Esophagus muscularis mucosa (tissue), 4 donors: ENCODE measurements around the gene RBM19. TPM values are rescaled to one million over a fixed set of nuclear protein-coding genes. Genes with fewer than 3 reads are reported as not detected.

Experiments
- DNase-seq: peaks from one replicate; pipeline ENCODE4 v3.0.0-alpha.2; 2017; ENCODE audit errors: extremely low spot score
- H3K27ac ChIP-seq, 4 donors: fragments of 200-600 bp; sonication (generic); replicated peaks in 1 of 4; 1 replicate in 3 of 4; 2 replicates in 1 of 4; pipeline ENCODE4 v1.5.1; 2016 to 2019; ENCODE audit warnings: mild to moderate bottlenecking in 1 of 4
- H3K27me3 ChIP-seq, 4 donors: fragments of 200-600 bp; sonication (generic); one replicate each; pipeline versions ENCODE4 v1.5.1 to v1.6.0; 2016 to 2019
- H3K36me3 ChIP-seq, 4 donors: fragments of 200-600 bp; sonication (generic); one replicate each; pipeline ENCODE4 v1.5.1; 2016 to 2019
- H3K4me1 ChIP-seq, 4 donors: fragments of 200-600 bp; sonication (generic); one replicate each; pipeline ENCODE4 v1.5.1; 2016 to 2019
- H3K4me3 ChIP-seq, 4 donors: fragments of 200-600 bp; sonication (generic); 1 replicate in 2 of 4; 2 replicates in 2 of 4; pipeline ENCODE4 v1.5.1; 2016 to 2019; ENCODE audit warnings: mild to moderate bottlenecking in 4 of 4, moderate library complexity in 1 of 4
- H3K9me3 ChIP-seq, 4 donors: fragments of 200-600 bp; sonication (generic); 1 replicate in 3 of 4; 2 replicates in 1 of 4; pipeline ENCODE4 v1.5.1; 2016 to 2019
- CTCF ChIP-seq, 3 experiments: fragments of 200-600 bp in 2 of 3; fragments of 450-650 bp in 1 of 3; sonication (generic) in 2 of 3; IDR thresholded peaks; one replicate each; pipeline ENCODE4 v1.5.1; 2017 to 2019; ENCODE audit warnings: antibody characterized with exemption in 3 of 3, mild to moderate bottlenecking in 2 of 3, moderate library complexity in 1 of 3
- EP300 ChIP-seq: sonication (generic); formaldehyde crosslinking; IDR thresholded peaks from one replicate; pipeline ENCODE4 v1.6.1; 2017; ENCODE audit warnings: antibody characterized with exemption
- POLR2A ChIP-seq: fragments of 450-650 bp; IDR thresholded peaks from one replicate; pipeline ENCODE4 v1.6.1; 2017; ENCODE audit warnings: antibody characterized with exemption, moderate library complexity, mild to moderate bottlenecking, low read depth
- POLR2AphosphoS5 ChIP-seq, 2 donors: sonication (generic); formaldehyde crosslinking; IDR thresholded peaks; one replicate each; pipeline ENCODE4 v1.6.1; 2017; ENCODE audit warnings: antibody characterized with exemption in 2 of 2
- WGBS: methylation state at CpG from one replicate; pipeline ENCODE4 v1.1.5; 2018; 5-methylcytosine and 5-hydroxymethylcytosine counted together
- intact Hi-C: fragments of 100-400 bp; cut with DNase I; formaldehyde crosslinking; loops from one replicate; pipeline ENCODE4 v1.15.1; 2023
- total RNA-seq, 4 donors: library from RNA; depleted of rRNA; stranded (reverse); fragments of >200 nt; gene quantifications; one replicate each; pipeline versions ENCODE4 v1.1.0 to v1.2.1, GENCODE V29; 2016

The RBM19 gene
- total RNA-seq, 4 donors from 2014 or later = 26.7 to 40.0 (median 27.4) TPM

- Histone ChIP-seq H3K4me3 (no peak overlapping the region), H3K27me3 (no peaks in the 10 kb centered on the region), H3K9me3 (no peaks in the 10 kb centered on the region), H3K27ac (no peak overlapping the region), H3K4me1 (no peaks in the 10 kb centered on the region), H3K36me3 (peaks cover 10 to 35% (median 18%) of the 10 kb centered on the region in 4 donors)
- WGBS = 97% methylated on average over 7 of the region's 7 CpGs
- intact Hi-C loops = no loop called here
- TF ChIP-seq POLR2AphosphoS5 (IDR thresholded peaks at IDR 0.05) (no peak), POLR2A (no peak), EP300 (no peak), CTCF (IDR thresholded peaks at IDR 0.05) (no peak)
- DNase-seq = no peak
Measured at GRCh38 chr12:113897406-113897805, 68.7 kb downstream of the RBM19 start.

- Histone ChIP-seq H3K27me3 (no peaks in the 10 kb centered on the region), H3K27ac (no peak overlapping the region), H3K4me3 (no peak overlapping the region), H3K4me1 (no peaks in the 10 kb centered on the region), H3K36me3 (peaks cover 10 to 35% (median 16%) of the 10 kb centered on the region in 4 donors), H3K9me3 (no peaks in the 10 kb centered on the region)
- DNase-seq = no peak
- TF ChIP-seq POLR2A (no peak), CTCF (IDR thresholded peaks at IDR 0.05) (no peak), EP300 (no peak), POLR2AphosphoS5 (IDR thresholded peaks at IDR 0.05) (no peak)
- WGBS = 92% methylated on average over 4 of the region's 4 CpGs
- intact Hi-C loops = no loop called here
Measured at GRCh38 chr12:113896841-113897240, 69.3 kb downstream of the RBM19 start.

- intact Hi-C loops = no loop called here
- H3K36me3 ChIP-seq = peaks cover 10 to 35% (median 16%) of the 10 kb centered on the region in 4 donors
- no peak overlapping the region for H3K27ac ChIP-seq
- no peaks in the 10 kb centered on the region for H3K27me3 ChIP-seq
- no peak for DNase-seq
- no peak for TF ChIP-seq POLR2AphosphoS5 (IDR thresholded peaks at IDR 0.05)
- no peak for TF ChIP-seq CTCF (IDR thresholded peaks at IDR 0.05)
- no peak for TF ChIP-seq POLR2A
- no peak for TF ChIP-seq EP300
- H3K9me3 ChIP-seq = no peaks in the 10 kb centered on the region
- no peaks in the 10 kb centered on the region for H3K4me1 ChIP-seq
- no peak overlapping the region for H3K4me3 ChIP-seq
- 91% methylated on average over 7 of the region's 7 CpGs for WGBS
Measured at GRCh38 chr12:113896194-113896593, 69.9 kb downstream of the RBM19 start.

- Histone ChIP-seq H3K9me3 (no peaks in the 10 kb centered on the region), H3K27ac (no peak overlapping the region), H3K4me1 (peaks cover 0 to 4% (median 1%) of the 10 kb centered on the region in 4 donors), H3K4me3 (no peak overlapping the region), H3K36me3 (peaks cover 10 to 35% (median 16%) of the 10 kb centered on the region in 4 donors), H3K27me3 (no peaks in the 10 kb centered on the region)
- no peak for DNase-seq
- WGBS = 95% methylated on average over 7 of the region's 7 CpGs
- intact Hi-C loops = no loop called here
- TF ChIP-seq POLR2AphosphoS5 (IDR thresholded peaks at IDR 0.05) = no peak
- TF ChIP-seq EP300 = no peak
Measured at GRCh38 chr12:113895176-113895575, 70.9 kb downstream of the RBM19 start.

- no peak for DNase-seq
- TF ChIP-seq EP300 (no peak), POLR2AphosphoS5 (IDR thresholded peaks at IDR 0.05) (no peak), CTCF (IDR thresholded peaks at IDR 0.05) (no peak), POLR2A (no peak)
- H3K4me1 ChIP-seq = peaks cover 0 to 5% (median 2%) of the 10 kb centered on the region in 4 donors
- H3K36me3 ChIP-seq = peaks cover 7 to 31% (median 15%) of the 10 kb centered on the region in 4 donors
- H3K4me3 ChIP-seq = no peak overlapping the region
- intact Hi-C loops = no loop called here
- H3K27me3 ChIP-seq = no peaks in the 10 kb centered on the region
- WGBS = 92% methylated on average over 5 of the region's 5 CpGs
- H3K9me3 ChIP-seq = no peaks in the 10 kb centered on the region
- H3K27ac ChIP-seq = no peak overlapping the region
Measured at GRCh38 chr12:113894697-113895096, 71.4 kb downstream of the RBM19 start.
